GM23338 (cell line): ENCODE data around the gene SLC9A9. TPM values are rescaled to one million over a fixed set of nuclear protein-coding genes. Genes with fewer than 3 reads are reported as not detected.
A peak's percentile ranks its signal among the peaks of the same experiment; 100 is the strongest.

Experiments
- ATAC-seq: fragments of 200-7000 bp; cut with Tn5 transposase; 3 replicates; pipeline ENCODE4 v1.9.1; 2020
- DNase-seq: peaks from one replicate; pipeline ENCODE4 v3.0.0-alpha.2; 2015; ENCODE audit warnings: low spot score
- H2AFZ ChIP-seq: fragments of 200-600 bp; sonication (generic); 2 replicates; pipeline ENCODE4 v1.8.0; 2016; ENCODE audit warnings: antibody characterized with exemption, mild to moderate bottlenecking, moderate library complexity
- H3F3A ChIP-seq: fragments of 200-600 bp; sonication (generic); replicated peaks from 2 replicates; pipeline ENCODE4 v1.8.0; 2017; ENCODE audit warnings: antibody characterized with exemption, mixed run types, low read depth
- H3K27ac ChIP-seq: fragments of 200-600 bp; sonication (generic); 2 replicates; pipeline ENCODE4 v1.6.1; 2016; ENCODE audit warnings: low read depth
- H3K27me3 ChIP-seq: fragments of 200-600 bp; sonication (generic); 2 replicates; pipeline ENCODE4 v1.8.0; 2016; ENCODE audit warnings: mild to moderate bottlenecking, mixed run types, moderate library complexity; ENCODE audit not compliant: insufficient read depth
- H3K36me3 ChIP-seq: fragments of 200-600 bp; sonication (generic); 2 replicates; pipeline ENCODE4 v1.8.0; 2016; ENCODE audit warnings: mild to moderate bottlenecking; ENCODE audit not compliant: insufficient read depth
- H3K4me1 ChIP-seq: fragments of 200-600 bp; sonication (generic); 2 replicates; pipeline ENCODE4 v1.8.0; 2016; ENCODE audit warnings: mild to moderate bottlenecking, moderate library complexity; ENCODE audit not compliant: insufficient read depth
- H3K4me2 ChIP-seq: fragments of 200-600 bp; sonication (generic); 2 replicates; pipeline ENCODE4 v1.7.1; 2017; ENCODE audit warnings: mixed run types
- H3K4me3 ChIP-seq: fragments of 200-600 bp; sonication (generic); 2 replicates; pipeline ENCODE4 v1.6.1; 2016; ENCODE audit warnings: mixed run types
- H3K79me2 ChIP-seq: fragments of 200-600 bp; sonication (generic); replicated peaks from 2 replicates; pipeline ENCODE4 v1.8.0; 2017; ENCODE audit warnings: mild to moderate bottlenecking; ENCODE audit not compliant: insufficient read depth
- H3K9me2 ChIP-seq: fragments of 200-600 bp; sonication (generic); 2 replicates; pipeline ENCODE4 v1.8.0; 2017; ENCODE audit not compliant: insufficient read depth
- H4K20me1 ChIP-seq: fragments of 200-600 bp; sonication (generic); replicated peaks from 2 replicates; pipeline ENCODE4 v1.8.0; 2017; ENCODE audit warnings: mild to moderate bottlenecking; ENCODE audit not compliant: insufficient read depth
- H3K27ac Mint-ChIP-seq: 2 replicates; pipeline ENCODE4 v1.8.0; 2020; ENCODE audit warnings: inconsistent platforms, mild to moderate bottlenecking, moderate library complexity, mixed read lengths
- H3K27me3 Mint-ChIP-seq: 3 replicates; pipeline ENCODE4 v1.8.0; 2022; ENCODE audit warnings: low read depth, mild to moderate bottlenecking, moderate library complexity, mixed read lengths, inconsistent platforms; ENCODE audit not compliant: insufficient read depth, poor library complexity
- H3K36me3 Mint-ChIP-seq: 3 replicates; pipeline ENCODE4 v1.8.0; 2021; ENCODE audit warnings: low read depth, mild to moderate bottlenecking, inconsistent platforms, moderate library complexity, mixed read lengths
- H3K4me1 Mint-ChIP-seq: 3 replicates; pipeline ENCODE4 v1.8.0; 2020; ENCODE audit warnings: mild to moderate bottlenecking, inconsistent platforms, mixed read lengths
- H3K4me3 Mint-ChIP-seq: 3 replicates; pipeline ENCODE4 v1.8.0; 2021; ENCODE audit warnings: moderate library complexity, mild to moderate bottlenecking, inconsistent platforms, mixed read lengths
- H3K9me3 Mint-ChIP-seq: 3 replicates; pipeline ENCODE4 v1.8.0; 2020; ENCODE audit warnings: moderate library complexity, mild to moderate bottlenecking, inconsistent platforms, mixed read lengths
- CREB1 ChIP-seq: fragments of 250-450 bp; sonication (Bioruptor Pico); IDR thresholded peaks from 2 replicates; pipeline ENCODE4 v1.5.0; 2020; ENCODE audit warnings: low read depth, mild to moderate bottlenecking, moderate library complexity
- EZH2 ChIP-seq: fragments of 200-600 bp; sonication (generic); IDR thresholded peaks from one replicate; pipeline ENCODE4 v1.8.0; 2017; ENCODE audit warnings: antibody characterized with exemption, mild to moderate bottlenecking, low read depth; ENCODE audit not compliant: unreplicated experiment
- EZH2phosphoT487 ChIP-seq: fragments of 200-600 bp; sonication (generic); IDR thresholded peaks from one replicate; pipeline ENCODE4 v1.8.1; 2018; ENCODE audit warnings: antibody characterized with exemption; ENCODE audit not compliant: unreplicated experiment
- STAT1 ChIP-seq: IDR thresholded peaks from one replicate; pipeline ENCODE4 v1.6.1; 2016; ENCODE audit warnings: antibody characterized with exemption; ENCODE audit not compliant: unreplicated experiment
- ZNF462 ChIP-seq: fragments of 250-450 bp; sonication (Bioruptor Pico); IDR thresholded peaks from 2 replicates; pipeline ENCODE4 v1.5.0; 2020; ENCODE audit warnings: mild to moderate bottlenecking, moderate library complexity
- polyA plus RNA-seq: library from polyadenylated mRNA; unstranded; fragments of >200 nt; fragmentation: Nextera tagmentation; extraction: Ambion mirVana; gene quantifications from 2 replicates; pipeline ENCODE4 v1.2.1, GENCODE V29; 2016
- total RNA-seq: library from RNA; depleted of rRNA; stranded (reverse); fragments of >200 nt; shearing (Covaris generic); gene quantifications from 2 replicates; pipeline ENCODE4 v1.2.3, GENCODE V29; 2014

SLC9A9 gene
- total and polyA plus RNA-seq, 2 experiments from 2014 or later, result 1.3 to 1.6 TPM

- Histone ChIP-seq H2AFZ (no peak overlapping the region), H3K27ac (no peak overlapping the region), H3K4me1 (no peaks in the 10 kb centered on the region), H3K36me3 (no peaks in the 10 kb centered on the region), H3K27me3 (no peaks in the 10 kb centered on the region), H3K9me2 (peaks cover 4% of the 10 kb centered on the region; the same call in 1 of the 2 replicates), H3K4me2 (no peak overlapping the region), H3F3A (no peaks in the 10 kb centered on the region), H3K79me2 (no peaks in the 10 kb centered on the region), H3K4me3 (no peak overlapping the region), H4K20me1 (no peaks in the 10 kb centered on the region)
- no peak for TF ChIP-seq ZNF462
- DNase-seq, result no peak
- Mint-ChIP-seq H3K4me3 (no peak overlapping the region), H3K27ac (no peak overlapping the region), H3K36me3 (no peaks in the 10 kb centered on the region), H3K27me3 (no peaks in the 10 kb centered on the region), H3K4me1 (peaks cover 6% of the 10 kb centered on the region), H3K9me3 (no peaks in the 10 kb centered on the region)
- no peak for ATAC-seq
Measured at GRCh38 chr3:143753006-143753405, 95.3 kb downstream of the SLC9A9 start.

GRCh38 chr3:143751643-143752178 lies 96.6 kb downstream of the SLC9A9 start:
- Mint-ChIP-seq H3K27me3 (no peaks in the 10 kb centered on the region), H3K4me1 (peaks cover 6% of the 10 kb centered on the region), H3K27ac (no peak overlapping the region; the same call in 1 of the 2 replicates), H3K36me3 (no peaks in the 10 kb centered on the region), H3K9me3 (no peaks in the 10 kb centered on the region), H3K4me3 (no peak overlapping the region)
- ATAC-seq, result no peak
- Histone ChIP-seq H3K36me3 (no peaks in the 10 kb centered on the region), H3K4me1 (no peaks in the 10 kb centered on the region), H3K9me2 (peaks cover 4% of the 10 kb centered on the region; the same call in 1 of the 2 replicates), H3K4me2 (no peak overlapping the region), H2AFZ (peak overlapping the region; percentile 47; the same call in 1 of the 2 replicates), H3F3A (no peaks in the 10 kb centered on the region), H3K27ac (no peak overlapping the region), H3K79me2 (no peaks in the 10 kb centered on the region), H3K4me3 (no peak overlapping the region), H4K20me1 (no peaks in the 10 kb centered on the region), H3K27me3 (no peaks in the 10 kb centered on the region)
- DNase-seq, result no peak
- TF ChIP-seq STAT1 (no peak), EZH2phosphoT487 (no peak), CREB1 (CRISPR knock-in tag) (no peak), EZH2 (no peak), ZNF462 (no peak)
